GM18502 (cell line): ENCODE data around the gene CXCL3.

Experiments used
- ATAC-seq: cut with Tn5 transposase; IDR thresholded peaks from one replicate; pipeline ENCODE4 v1.9.1; 2021; ENCODE audit warnings: mild to moderate bottlenecking; ENCODE audit not compliant: unreplicated experiment, poor library complexity

Gene CXCL3

DNA sequence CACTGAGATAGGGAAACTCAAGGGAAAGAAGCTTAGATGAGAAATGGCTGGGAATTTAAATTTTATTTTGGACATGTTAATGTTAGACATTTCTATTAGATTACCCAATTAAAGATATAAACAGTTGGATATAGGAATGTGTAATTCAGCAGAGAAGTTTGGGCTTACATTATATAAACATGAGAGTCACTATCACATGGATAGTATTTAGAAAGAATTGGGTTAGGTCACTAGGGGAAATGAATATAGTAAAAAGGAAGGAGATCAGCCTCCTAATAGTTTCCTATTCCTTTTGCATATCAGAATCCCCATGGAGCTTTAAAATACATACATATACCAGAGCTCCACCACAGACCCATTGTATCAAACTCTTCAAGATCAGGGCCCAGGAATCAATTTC, 20.4 kb downstream of the CXCL3 start:
- ATAC-seq = no peak

DNA sequence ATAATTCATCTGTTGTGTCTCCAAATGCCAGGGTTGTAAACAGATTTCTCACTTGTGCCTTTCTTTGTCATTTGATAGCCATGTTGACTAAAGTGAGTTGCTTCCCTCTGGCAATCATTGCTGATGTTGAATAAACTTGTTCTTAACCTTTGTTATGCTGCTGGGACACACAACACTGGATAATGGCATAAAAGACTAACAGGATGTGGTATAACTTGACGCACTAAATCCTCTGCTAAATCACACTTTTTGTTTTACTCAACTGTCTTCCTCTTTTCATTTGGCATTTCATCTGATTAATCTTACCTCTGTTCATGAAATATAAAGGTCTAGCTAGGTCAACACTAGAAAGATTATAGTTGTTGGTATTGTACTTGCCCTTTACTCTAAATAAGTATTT, 22.4 kb downstream of the CXCL3 start:
- no peak for ATAC-seq

DNA sequence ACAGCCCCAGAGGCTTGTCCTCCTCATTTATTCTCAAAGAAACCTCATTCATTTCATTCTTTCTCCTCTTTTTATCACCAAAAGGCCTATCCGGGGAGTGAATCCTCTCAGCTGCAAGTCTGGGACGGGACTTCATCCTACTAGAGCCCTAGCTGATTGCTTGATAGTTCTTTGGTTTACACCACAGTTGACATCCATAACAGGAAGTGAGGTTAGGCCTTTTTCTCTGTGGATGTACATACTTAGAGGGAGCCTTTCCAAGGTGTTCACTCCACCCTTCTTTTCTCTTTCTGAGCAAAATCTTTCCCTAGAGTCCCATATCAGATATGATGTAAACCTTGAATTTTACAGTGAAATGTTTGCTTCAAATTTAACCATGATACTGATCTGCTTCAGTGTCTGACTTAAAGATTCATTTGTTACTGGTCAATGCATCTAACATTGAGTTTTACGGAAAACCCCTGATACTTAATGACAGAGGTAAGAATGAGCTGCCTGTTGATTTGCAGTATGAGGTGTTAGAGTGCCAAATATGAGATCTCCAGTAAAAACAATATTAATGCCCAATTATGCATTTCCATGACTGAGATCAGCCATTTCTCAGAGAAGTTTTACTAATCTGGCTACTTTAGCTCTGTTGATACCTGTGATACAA, 23.2 kb downstream of the CXCL3 start:
- ATAC-seq = no peak

DNA sequence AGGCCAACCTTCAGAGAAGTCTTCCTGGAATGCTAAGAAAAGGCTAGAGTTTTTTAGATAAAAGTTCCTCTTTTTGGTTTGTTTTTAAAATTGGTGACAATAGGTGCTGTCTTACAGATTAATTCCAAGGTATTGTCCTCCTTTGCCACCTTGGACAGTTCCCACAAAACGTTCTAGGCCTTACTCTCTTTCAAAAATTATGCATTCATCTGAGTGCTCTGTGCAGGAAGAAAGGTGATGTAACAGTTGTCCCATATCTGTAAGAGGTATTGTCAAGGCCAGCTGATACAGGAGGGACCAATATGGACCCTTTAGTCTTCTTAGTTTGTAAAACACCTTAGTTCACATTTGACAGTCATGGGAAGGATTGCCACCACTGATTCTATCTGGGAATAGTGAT, 24.2 kb downstream of the CXCL3 start:
- no peak for ATAC-seq

DNA sequence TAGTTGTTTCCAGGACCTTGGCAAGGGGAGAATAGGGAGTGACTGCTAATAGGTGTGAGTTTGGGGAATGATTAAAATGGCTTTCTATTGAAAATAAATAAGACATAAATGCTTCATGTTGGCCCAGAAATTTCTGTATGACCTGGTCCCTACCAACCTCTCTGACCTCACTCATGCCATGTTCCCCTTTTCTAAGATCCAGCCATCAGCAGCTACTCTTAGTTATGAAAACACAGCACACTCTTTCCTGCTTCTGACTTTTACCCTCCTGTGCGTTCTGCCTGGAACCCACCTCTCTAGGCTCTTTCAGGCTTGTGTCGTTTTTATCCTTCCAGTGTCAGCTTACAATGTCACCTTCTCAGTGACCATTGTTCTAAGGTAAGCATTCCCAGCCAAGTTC, 25.2 kb downstream of the CXCL3 start:
- no peak for ATAC-seq

DNA sequence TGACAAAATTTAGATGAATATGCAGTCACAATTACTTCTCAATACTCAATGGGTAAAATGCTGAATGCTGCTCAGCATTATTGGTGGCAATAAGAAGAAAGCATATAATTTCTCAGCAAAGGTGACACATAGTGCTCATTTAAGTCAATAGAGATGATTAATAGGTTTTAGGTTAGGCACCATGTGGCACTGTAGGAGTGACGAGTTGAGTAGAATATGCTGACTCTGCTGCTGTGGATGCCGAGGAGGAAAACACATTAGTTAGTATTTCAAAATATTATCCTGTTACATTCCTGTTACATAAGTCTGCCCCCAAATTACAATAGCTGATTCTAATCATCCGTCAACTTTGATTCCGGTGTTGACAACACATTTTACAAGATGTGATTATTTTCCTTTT, 26.4 kb downstream of the CXCL3 start:
- ATAC-seq = no peak

DNA sequence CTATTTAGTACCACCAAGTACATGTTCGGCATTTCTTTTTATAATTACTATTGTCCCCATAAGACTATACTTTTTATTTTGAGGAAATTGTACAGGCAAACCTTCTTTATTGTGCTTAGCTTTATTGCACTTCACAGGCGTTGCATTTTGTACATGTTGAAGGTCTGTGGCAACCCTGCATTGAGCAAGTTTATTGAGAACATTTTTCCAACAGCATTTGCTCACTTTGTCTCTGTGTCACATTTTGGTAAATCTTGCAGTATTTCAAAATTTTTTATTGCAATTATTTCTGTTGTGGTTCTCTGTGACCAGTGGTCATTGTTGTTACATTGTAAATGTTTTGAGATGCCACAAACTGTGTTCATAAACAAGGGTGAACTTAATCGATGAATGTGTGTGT, 29.2 kb downstream of the CXCL3 start:
- ATAC-seq = no peak

DNA sequence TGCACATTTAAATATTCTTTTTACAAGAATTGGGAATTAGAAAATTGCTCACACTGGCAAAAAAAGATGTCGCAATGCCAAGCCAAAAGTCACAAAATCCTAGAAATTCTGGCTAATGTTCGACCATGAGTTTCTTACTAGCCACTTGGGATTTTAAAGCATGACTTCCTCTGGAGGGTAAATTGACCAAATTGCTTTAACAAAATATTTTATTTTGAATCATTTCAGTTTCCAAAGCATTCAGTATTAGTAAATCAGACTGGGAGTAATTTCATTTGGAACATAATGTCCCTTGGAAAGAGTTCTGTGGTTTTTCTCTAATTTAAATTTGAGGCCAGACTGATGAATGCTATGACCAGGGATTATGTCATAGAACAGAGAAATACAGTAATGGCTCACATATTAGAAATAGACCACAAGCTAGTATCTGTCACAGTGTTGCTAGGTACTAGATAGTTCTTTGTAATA, 32.4 kb downstream of the CXCL3 start:
- no peak for ATAC-seq

DNA sequence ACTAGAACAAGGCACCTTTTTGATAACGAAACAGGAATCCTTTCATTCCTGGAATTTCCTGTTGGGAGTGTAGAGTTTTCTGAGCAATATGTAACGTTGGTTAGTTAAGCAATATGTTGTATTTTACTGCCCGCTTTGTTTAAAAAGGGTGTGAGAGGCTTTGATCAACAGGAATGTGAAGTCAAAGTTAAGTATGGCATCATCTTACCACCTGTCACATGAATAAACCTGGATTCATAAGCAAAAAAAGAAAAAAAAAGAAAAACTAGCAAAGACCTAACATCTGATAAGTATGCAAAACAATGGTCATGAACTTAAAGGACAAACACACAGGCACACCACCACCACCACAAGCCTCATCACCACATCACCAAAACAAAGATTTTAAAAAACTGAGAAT, 33.0 kb downstream of the CXCL3 start:
- ATAC-seq = no peak

DNA sequence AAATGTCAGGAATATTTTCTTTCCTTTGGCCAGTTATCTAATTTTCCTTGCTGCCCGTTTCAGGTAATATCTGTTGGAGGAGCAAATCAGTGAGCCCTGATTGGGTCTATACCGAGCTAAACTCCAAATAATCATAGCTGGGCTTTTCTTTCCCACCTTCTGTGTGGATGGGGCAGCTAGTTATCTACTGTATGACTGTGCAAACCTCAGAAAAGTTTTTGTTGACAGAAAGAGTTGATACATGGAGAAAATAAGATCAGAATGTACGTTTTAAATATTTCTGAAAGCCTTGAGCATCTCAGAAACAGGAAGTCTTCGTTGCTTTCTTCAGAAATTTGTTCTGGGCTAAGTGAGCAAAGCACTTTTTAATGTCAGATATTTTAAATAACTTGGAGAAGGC, 33.8 kb downstream of the CXCL3 start:
- no peak for ATAC-seq

DNA sequence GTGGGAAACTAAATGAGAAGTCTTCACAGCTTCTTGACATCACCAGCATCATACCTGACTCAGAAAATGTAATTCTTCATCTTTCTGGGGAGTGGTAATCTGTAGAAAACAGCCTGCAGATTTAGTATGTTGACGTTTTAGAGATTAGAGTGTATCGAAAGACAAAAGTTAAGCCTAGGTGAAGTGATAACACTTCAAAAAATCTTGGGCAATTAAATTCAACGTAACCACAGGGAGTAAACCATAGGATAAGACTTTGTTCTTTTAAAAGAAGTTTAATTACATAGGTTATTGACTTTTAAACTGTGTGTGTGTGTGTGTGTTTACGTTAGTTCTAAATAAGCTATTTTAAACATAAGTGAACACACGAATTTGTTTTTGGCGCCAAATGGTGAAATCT, 38.2 kb downstream of the CXCL3 start:
- ATAC-seq = no peak

DNA sequence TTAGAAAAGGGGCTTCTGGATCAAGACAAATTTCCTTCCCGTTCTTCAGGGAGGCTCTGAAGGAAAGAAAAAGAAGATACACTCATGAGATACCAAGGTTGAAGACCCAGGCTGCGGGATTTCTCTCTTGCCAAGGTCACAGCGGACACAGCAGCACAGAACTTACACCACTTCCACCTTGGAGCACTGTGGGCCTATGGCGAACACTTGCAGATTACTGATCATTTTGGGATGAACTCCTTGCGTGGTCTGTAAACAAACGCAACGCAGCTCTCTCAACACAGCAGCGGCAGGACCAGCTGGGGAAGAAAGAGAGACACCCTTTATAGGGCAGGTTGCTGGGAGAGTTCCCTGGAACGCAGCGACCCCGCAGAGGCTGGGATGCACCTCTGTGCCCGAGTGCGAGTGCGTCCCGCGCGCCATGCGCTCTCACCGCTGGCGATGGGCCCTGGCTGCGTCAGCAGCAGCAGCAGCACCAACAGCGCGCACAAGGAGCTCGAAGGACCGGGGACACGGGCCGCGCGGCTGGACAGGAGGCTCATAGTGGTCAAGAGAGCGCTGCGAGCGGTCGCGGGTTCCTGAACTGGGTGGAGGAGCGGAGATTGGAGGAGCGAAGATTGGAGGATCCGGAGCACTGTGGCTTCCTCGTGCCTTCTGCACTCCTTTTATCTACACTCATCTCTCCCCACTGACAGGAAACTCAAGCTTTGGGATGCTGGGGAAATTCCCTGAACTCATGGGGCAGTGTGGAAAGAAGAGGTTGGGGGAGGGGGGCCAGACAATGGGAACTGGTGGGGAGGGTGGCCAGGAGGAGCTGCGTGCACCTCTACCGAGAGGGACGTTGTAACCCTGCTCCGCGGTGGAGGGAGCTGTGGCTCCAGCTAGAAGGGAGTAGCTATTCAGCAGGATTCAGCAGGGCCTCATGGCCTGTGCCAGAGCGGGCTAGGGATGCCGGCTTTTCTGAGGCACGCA, 40.2 kb downstream of the CXCL3 start, which contains the start of gene CXCL5:
TSS of gene CXCL5 (minus strand) at position 638 of the 972 bp plus-strand sequence. CDS start at position 542, 96 bp downstream.
- no peak for ATAC-seq

DNA sequence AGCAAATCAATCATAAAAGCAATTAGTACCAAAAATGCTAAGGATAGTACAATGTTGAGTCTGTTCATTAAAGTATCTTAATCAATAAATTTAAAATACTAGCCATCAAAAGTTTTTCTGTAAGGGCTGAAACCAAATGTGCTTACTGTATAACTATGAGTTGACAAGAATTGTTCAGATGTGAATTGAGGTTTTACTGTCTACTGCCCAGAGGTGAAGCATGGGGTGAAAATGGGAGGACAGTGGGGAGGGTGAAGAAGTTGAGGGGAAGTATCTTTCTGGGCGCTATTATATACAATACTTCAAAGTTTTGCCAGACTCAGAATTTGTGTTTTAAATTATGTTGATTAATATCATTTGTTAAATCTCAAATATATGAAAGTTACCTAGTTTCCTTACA, 46.4 kb downstream of the CXCL3 start:
- ATAC-seq = no peak

DNA sequence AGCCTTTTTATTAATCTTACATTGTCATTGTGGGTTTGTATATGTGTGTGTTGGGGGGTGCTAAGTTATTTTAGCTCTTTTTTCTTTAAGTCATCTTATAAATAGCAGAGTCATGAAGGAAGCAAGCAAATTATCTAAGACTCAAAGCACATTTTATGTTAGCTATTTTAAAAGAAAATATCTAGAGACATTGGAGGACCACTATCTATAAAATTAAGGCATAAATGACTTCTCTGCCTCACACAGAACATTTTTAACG, 46.8 kb downstream of the CXCL3 start:
- ATAC-seq = no peak

DNA sequence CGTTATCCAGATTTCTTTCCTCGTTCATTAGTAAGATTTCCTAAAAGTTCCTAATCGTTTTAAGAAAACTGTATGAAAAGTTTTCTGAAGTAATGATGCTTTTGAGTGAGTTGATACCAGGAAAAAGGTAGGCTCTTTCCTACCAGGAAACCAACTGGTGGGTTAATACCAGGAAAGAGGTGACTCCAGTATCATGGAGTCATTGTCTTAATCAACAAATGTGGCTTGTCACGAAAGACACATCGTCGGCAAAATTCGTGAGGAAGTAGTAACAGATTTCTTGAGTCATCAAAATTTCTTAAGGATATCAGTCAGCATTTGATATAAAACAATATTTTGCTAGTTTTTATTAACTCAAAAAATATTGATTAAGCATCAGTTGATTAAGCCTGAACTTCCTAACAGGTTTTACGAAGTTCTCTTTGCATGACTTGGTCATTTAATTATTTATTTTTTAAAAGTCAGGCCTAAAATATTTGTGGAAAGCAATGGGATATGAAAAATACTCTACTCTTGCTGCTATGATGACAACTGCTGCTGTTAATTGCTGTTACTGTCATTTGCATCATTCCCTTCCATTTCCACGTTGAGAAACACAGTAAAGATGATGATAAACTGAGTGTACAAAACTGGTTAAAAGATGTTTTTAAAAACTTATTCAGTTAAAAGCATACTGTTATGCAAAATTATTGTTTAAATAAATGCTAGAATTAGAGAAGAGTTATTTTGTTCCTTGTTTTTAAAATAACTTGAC, 47.3 kb downstream of the CXCL3 start:
- no peak for ATAC-seq

DNA sequence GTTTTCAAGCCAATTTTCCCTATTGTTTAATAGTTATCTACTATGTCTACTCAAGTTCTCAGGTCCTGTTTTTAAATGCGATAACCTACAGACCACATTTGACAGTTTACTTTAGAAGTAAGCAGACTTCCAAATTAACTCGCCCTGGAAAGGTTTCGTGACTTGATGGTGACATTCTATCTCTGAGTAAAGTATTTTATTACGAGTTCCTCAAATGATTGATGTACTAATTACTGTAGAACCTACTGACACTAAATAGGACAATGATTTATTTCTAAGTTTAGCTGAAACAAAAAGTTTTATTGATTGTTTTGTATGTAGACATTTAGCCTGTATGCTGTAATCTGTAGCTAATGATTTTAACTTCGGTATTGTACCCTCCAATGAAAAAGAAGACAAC, 48.6 kb downstream of the CXCL3 start:
- no peak for ATAC-seq

DNA sequence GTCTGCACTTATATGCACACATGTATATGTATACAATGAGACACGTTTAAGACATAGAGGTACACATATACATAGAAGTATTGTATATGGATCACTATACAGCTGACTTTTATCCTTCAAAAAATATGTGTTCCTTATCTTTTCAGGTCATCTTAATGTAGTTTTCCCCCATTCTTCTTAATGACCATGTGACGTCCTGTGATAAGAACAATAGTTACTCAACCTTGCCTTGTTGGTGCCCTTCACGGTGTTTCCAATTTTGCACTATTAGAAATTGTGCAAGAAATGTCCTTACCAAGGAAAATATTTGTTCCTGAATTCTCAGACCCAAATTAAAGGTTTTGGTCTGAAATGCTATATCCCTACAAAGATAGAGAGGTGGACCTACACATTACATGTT, 49.5 kb downstream of the CXCL3 start:
- ATAC-seq = no peak

DNA sequence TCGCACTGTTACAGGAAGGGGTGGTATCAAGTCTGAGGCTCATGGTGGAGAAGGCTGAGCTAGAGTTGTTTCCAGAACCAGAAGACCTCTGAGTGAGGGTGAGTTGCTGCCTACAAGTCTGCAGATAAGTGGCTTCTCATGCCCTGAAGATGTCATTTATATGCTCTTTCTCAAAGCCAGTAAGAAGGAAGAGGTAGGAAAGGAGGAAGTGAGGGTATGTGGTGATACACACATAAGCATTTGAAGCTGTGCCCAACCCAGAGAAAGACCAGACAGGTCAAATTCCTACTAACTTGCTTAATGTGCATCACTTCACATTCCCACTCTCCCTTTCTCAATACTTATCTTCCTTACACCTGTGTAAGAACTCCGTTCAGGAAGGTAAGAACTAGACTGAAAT, 50.4 kb downstream of the CXCL3 start, which contains the start of gene PPBP:
TSS of gene PPBP (minus strand) at position 130 of the 400 bp plus-strand sequence. CDS start at position 43, 87 bp downstream.
- ATAC-seq = no peak
